H1 (cell line): ENCODE measurements around the gene ADRA2B.
"Not testable (repeated sequence)": the region's sequence is repeated elsewhere in the genome, so short reads cannot be mapped to it uniquely, and the experiment has no call there.

Experiments
- EP300 ChIP-seq, 2 experiments: IDR thresholded peaks; 1 replicate in 1 of 2; 2 replicates in 1 of 2; pipeline ENCODE4 v1.6.1; 2011 to 2012; ENCODE audit warnings: low read depth in 2 of 2, low read length in 2 of 2, mild to moderate bottlenecking in 2 of 2, borderline replicate concordance in 1 of 2, inconsistent platforms in 1 of 2, moderate library complexity in 1 of 2
- EZH2 ChIP-seq: fragments of 200-600 bp; sonication (generic); IDR thresholded peaks from 2 replicates; pipeline ENCODE4 v1.7.1; 2012; ENCODE audit warnings: low read depth, mild to moderate bottlenecking, moderate library complexity, low read length, inconsistent platforms; ENCODE audit not compliant: severe bottlenecking
- MAFK ChIP-seq: IDR thresholded peaks from 2 replicates; pipeline ENCODE4 v1.6.1; 2012; ENCODE audit warnings: low read depth, mild to moderate bottlenecking, improper control_type of control experiment, low read length
- RAD21 ChIP-seq, 2 experiments: IDR thresholded peaks in 1 of 2; conservative IDR thresholded peaks in 1 of 2; 2 replicates each; pipeline ENCODE4 v1.6.1; 2011; ENCODE audit warnings: low read depth in 2 of 2, low read length in 2 of 2, improper control_type of control experiment in 1 of 2, inconsistent platforms in 1 of 2, mild to moderate bottlenecking in 1 of 2, moderate library complexity in 1 of 2
- RNF2 ChIP-seq: fragments of 200-900, 300-1000 bp; sonication (generic); IDR thresholded peaks from 2 replicates; pipeline ENCODE4 v1.7.1; 2016; ENCODE audit warnings: borderline replicate concordance, low read depth, mild to moderate bottlenecking, antibody characterized with exemption, low read length; ENCODE audit not compliant: poor library complexity, severe bottlenecking; ENCODE audit errors: missing control alignments
- SRF ChIP-seq: IDR thresholded peaks from 2 replicates; pipeline ENCODE4 v1.6.1; 2011; ENCODE audit warnings: mild to moderate bottlenecking, low read depth, low read length, moderate library complexity
- TAF1 ChIP-seq: IDR thresholded peaks from 2 replicates; pipeline ENCODE4 v1.6.1; 2011; ENCODE audit warnings: mild to moderate bottlenecking, low read depth, low read length
- YY1 ChIP-seq: IDR thresholded peaks from 2 replicates; pipeline ENCODE4 v1.6.1; 2011; ENCODE audit warnings: low read depth, mild to moderate bottlenecking, low read length
- ZNF274 ChIP-seq: IDR thresholded peaks from 2 replicates; pipeline ENCODE4 v1.7.0; 2012; ENCODE audit warnings: low read length, borderline replicate concordance; ENCODE audit errors: extremely low read depth
- TF ChIP-seq, protein P1 (sequence below), 3 experiments: IDR thresholded peaks; 1 replicate in 2 of 3; 2 replicates in 1 of 3; pipeline versions ENCODE4 v1.5.1 to v1.6.1; 2011; ENCODE audit warnings: low read length in 3 of 3, mild to moderate bottlenecking in 3 of 3, inconsistent platforms in 2 of 3, low read depth in 1 of 3, moderate library complexity in 1 of 3; ENCODE audit not compliant: insufficient read depth in 1 of 3; ENCODE audit errors: control extremely low read depth in 1 of 3
- TF ChIP-seq, protein P2 (sequence below): IDR thresholded peaks from 2 replicates; pipeline ENCODE4 v1.6.1; 2012; ENCODE audit warnings: inconsistent platforms

DNA sequence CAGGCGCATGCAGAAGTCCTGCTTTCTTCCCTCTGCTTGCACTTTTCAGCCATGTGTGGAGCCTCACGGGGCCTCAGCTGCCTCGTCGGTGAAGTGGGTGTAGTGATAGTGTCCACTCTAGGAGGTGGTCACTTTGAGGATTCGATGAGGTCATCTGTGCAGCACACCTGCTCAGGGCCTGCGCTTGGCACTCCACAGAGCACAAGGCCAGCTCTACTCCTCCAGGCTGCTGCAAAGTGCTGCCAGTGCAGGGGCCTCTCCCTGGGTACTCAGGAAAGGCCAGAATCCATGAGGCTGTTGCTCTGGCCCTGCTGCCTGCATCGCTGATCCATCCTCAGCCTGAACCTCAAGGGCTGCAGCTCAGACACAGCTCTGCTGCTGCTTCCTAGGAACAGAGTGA is 49.9 kb downstream of the ADRA2B start:
- TF ChIP-seq SRF; ZNF274; YY1; TAF1; MAFK; EP300 (IDR thresholded peaks at IDR 0.05; ENCODE audit: borderline replicate concordance in 1 of 2, low read depth in 2 of 2, low read length in 2 of 2); EZH2; RNF2; RAD21 (IDR thresholded peaks at IDR 0.05 in 1 of 2, conservative IDR thresholded peaks at IDR 0.05 in 1 of 2; ENCODE audit: low read depth in 2 of 2, low read length in 2 of 2): not testable (repeated sequence)
- TF ChIP-seq, protein P1, sequence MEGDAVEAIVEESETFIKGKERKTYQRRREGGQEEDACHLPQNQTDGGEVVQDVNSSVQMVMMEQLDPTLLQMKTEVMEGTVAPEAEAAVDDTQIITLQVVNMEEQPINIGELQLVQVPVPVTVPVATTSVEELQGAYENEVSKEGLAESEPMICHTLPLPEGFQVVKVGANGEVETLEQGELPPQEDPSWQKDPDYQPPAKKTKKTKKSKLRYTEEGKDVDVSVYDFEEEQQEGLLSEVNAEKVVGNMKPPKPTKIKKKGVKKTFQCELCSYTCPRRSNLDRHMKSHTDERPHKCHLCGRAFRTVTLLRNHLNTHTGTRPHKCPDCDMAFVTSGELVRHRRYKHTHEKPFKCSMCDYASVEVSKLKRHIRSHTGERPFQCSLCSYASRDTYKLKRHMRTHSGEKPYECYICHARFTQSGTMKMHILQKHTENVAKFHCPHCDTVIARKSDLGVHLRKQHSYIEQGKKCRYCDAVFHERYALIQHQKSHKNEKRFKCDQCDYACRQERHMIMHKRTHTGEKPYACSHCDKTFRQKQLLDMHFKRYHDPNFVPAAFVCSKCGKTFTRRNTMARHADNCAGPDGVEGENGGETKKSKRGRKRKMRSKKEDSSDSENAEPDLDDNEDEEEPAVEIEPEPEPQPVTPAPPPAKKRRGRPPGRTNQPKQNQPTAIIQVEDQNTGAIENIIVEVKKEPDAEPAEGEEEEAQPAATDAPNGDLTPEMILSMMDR (IDR thresholded peaks at IDR 0.05; ENCODE audit: control extremely low read depth in 1 of 3, insufficient read depth in 1 of 3, low read depth in 1 of 3, low read length in 3 of 3) = not testable (repeated sequence)
- TF ChIP-seq, protein P2, sequence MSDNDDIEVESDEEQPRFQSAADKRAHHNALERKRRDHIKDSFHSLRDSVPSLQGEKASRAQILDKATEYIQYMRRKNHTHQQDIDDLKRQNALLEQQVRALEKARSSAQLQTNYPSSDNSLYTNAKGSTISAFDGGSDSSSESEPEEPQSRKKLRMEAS = not testable (repeated sequence)
